KOPT-K1 (cell line): ENCODE measurements around the gene PTPRG.

Experiments
- H3K27ac ChIP-seq: fragments of 200-600 bp; sonication (generic); 2 replicates; pipeline ENCODE4 v1.5.1; 2016; ENCODE audit warnings: antibody characterized with exemption, mild to moderate bottlenecking, low read depth, low read length; ENCODE audit not compliant: poor library complexity, severe bottlenecking
- H3K36me3 ChIP-seq: fragments of 200-600 bp; sonication (generic); 2 replicates; pipeline ENCODE4 v1.5.1; 2017; ENCODE audit warnings: antibody characterized with exemption, mild to moderate bottlenecking, low read length, moderate library complexity; ENCODE audit not compliant: insufficient read depth
- H3K9me3 ChIP-seq: fragments of 200-600 bp; sonication (generic); 2 replicates; pipeline ENCODE4 v1.5.1; 2017; ENCODE audit warnings: antibody characterized with exemption, low read length, mild to moderate bottlenecking; ENCODE audit not compliant: insufficient read depth, poor library complexity, severe bottlenecking

The PTPRG gene

DNA sequence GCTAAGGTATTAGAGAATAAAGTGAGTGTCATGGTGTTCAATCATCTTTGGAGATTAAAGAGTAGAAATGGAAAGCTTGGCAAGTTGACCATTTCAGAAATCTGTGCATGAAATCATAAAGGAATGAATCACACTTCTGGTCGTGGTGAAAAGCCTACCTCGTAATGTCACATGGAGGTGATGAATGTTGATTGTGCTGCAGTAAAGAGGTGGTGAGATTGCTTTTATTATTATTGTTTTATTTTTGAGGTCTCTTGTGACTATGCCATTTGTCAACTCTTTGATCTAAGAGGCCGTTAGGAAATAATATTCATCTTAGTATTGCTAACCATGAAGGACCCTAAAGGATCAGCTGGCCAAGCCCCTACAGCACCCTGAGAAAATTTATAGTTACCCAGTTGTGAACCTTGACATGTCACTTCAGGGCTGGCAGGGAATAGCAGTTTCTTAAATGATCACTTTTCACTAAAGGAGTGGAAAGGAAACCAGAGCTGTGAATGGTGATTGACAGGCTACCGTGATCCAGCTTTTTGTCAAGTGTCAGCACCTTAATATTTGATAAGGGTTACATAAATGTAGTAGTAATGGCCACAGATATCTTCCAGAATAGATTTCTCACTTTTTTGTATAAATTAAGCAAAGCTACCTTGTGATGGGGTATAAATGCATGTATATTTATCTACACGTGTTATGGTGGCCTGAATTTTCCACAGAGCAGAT lies 203.9 kb downstream of the PTPRG start:
- Histone ChIP-seq H3K36me3 (no peaks in the 10 kb centered on the region), H3K27ac (no peak overlapping the region), H3K9me3 (no peaks in the 10 kb centered on the region)

DNA sequence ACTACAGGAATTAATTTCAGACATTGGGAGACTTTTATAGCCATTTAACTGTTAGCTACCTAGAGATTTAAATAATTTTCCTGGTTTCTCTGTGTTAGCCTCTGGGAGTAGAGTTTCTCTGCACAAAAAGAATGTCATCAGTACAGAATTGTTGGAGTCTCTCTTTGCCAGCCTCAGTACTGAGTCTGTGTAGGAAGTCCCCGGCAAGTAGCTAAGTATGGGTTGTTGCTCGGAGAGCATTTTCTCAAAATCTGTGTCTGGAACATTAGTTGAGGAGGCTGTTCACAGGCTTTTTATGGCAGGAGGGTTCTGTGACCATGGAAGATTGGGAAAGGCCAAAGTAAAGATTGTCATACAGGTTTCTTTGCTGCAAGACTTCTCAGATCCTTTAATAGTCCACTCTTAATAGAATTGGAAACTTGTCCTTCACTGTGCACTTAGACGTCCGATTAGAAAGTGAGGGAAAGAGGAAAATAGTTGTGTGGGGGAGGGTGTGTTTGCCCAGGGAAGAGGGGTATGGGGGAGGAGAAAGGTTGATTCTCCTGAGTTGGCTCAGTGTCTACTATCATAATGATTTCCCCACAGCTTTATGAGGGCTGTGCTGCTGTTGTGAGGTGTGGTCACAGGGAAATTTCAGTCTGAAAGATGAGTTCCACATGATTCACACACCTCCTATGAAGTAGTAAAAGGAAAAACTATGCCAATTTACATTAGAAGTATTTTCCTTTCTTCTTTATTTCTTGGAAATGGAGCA lies 207.1 kb downstream of the PTPRG start:
- H3K9me3 ChIP-seq: no peaks in the 10 kb centered on the region
- H3K36me3 ChIP-seq: no peaks in the 10 kb centered on the region
- no peak overlapping the region for H3K27ac ChIP-seq

DNA sequence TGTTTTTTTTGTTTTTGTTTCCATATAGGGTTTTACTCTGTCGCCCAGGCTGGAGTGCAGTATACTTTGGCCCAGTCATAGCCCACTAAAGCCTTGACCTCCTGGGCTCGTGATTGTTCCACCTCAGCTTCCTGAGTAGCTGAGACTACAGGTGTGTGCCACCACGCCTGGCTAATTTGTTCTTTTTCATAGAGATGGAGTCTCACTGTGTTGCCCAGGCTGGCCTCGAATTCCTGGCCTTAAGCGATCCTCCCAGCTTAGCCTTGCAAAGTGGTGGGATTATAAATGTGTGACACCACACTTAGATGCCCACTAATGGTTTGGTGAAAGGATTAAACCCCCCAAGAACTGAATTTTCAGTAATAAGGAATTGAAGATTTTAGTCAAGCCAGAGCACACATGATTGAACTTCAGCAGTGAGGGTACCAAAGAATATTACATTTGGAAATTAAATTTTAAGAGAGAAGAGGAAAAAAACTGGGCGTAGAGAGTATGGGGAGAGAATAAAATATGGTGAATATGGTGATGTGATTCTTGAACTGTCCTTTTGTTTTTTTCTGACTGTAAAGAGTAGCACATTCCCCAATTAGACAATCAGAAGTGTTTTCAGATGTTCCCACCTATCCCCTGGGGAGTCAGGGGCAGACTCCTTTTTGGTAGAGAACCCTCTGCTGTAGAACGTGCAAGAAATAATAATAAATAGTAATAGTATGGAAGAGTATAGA lies 208.1 kb downstream of the PTPRG start:
- no peaks in the 10 kb centered on the region for H3K9me3 ChIP-seq
- no peaks in the 10 kb centered on the region for H3K36me3 ChIP-seq

DNA sequence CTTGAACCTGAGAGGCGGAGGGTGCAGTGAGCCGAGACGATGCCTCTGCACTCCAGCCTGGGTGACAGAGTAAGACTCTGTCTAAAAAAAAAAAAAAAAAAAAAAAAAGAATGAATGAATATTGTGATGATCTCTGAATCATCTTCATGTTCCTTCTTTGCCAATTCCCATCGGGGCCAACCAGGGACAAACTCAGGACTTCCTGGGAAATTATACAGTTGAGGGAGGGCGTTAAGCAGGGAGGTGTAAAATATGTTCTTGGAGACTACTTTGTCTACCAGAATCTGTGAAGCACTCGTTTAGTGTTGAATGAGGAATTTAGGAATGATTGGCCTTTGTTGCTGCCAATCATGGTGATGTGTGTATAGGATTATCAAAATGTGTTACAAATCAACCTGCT lies 210.6 kb downstream of the PTPRG start:
- no peak overlapping the region for H3K27ac ChIP-seq
- H3K9me3 ChIP-seq: no peaks in the 10 kb centered on the region
- H3K36me3 ChIP-seq: no peaks in the 10 kb centered on the region

More for the DNA sequence above, 208.1 kb downstream of the PTPRG start:
- no peak overlapping the region for H3K27ac ChIP-seq

DNA sequence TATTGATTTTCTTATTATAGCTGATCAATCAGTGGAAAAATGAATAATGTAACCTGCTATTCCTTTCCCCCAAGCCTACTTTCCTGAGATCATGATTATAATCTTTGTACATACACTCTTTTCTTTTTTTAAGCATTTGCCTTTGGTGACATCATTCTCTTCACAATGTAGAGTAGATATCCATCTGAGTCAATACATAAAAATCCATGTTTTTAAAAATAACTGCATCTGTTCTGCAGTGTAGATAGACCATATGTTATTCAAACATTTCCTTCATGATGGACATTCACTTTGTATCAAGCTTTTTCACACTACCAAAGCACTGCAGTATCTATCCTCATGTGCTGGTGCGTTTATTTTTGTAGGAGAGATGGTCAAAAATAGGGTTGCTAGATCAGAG lies 211.1 kb downstream of the PTPRG start:
- Histone ChIP-seq H3K36me3 (no peaks in the 10 kb centered on the region), H3K9me3 (no peaks in the 10 kb centered on the region), H3K27ac (no peak overlapping the region)

DNA sequence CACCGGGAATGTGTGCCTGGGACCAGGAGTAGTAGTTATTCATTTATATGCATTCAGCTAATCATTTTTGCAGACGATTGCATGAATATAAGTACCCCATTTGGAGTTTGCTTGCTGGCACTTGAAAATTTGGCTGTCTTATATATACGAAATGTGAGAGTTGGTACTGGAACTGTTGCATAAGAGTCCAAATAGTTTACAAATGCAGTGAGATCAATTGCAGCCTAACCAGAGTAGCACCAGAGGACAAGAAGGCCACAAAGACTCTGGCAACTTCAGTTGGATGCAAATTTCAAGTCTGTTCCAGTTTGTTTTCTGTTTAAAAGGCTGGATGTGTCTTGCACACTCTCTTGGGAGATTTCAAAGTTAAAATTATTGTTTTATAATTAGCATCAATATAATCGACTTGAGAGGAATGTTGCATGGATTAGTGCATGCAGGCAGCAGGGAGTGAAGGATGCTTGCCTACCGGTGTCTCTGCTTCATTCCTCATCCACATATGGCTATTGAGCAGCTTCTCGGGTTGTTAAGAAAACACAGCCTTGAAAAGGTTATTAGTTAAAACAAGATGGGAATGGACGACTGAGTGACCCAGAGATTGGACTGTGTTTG lies 213.0 kb downstream of the PTPRG start:
- no peak overlapping the region for H3K27ac ChIP-seq
- no peaks in the 10 kb centered on the region for H3K36me3 ChIP-seq
- no peaks in the 10 kb centered on the region for H3K9me3 ChIP-seq

DNA sequence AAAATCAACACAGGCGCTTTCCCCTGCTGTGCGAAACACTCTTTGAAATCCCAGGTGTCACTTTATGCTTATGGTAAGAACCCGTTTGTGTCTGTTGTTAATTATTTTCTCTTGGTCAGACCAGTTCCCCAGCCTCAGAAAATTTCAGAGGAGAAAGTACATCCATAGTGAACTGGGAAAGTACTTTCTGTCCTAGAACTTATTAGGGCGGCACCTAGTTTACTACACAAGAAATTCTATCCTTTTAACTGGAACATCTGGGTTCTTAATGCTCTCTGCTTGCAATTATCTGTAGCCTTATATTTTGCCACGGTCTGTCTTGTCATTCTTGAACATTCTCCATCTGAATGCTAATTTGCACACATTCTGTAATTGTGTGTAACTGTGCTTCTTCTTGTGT lies 215.0 kb downstream of the PTPRG start:
- no peaks in the 10 kb centered on the region for H3K9me3 ChIP-seq

DNA sequence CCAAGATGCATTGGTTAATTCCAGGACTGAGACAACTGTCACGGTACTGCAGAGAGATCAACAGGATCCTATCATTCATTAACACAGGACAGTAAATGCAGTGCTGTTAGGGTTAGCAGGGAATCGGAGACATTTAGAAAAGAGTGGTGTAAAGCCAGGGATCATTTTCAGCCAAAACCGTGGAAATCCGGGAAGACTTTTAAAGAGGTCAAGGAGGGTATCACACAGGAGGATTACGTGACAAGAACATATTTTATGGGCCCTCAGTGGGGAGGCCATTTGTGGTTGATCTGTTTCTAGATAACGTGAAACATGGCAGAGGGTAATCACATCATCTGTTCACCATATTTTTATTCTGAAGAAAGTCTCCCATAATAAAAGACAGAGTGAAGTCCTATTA lies 216.1 kb downstream of the PTPRG start:
- Histone ChIP-seq H3K36me3 (no peaks in the 10 kb centered on the region), H3K9me3 (no peaks in the 10 kb centered on the region), H3K27ac (no peak overlapping the region)

More for the DNA sequence above, 215.0 kb downstream of the PTPRG start:
- Histone ChIP-seq H3K27ac (no peak overlapping the region), H3K36me3 (no peaks in the 10 kb centered on the region)

DNA sequence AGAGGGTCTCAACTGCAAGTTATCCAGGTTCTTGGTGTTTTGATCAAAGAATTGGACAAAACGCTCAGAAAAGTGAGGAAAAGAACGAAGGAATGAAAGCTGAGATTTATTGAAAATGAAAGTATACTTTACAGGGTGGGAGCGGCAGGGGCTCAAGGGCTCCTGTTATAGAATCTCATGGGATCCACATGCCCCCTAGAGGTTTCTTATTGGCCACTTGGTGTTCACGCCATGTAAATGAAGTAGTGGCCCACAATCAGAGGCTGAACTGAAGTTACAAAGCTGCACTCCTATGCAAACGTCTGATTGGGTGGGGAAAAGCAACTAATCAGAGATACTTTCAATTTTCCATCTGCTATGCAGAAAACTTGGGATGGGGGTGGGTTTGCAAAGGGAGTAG lies 216.7 kb downstream of the PTPRG start:
- H3K9me3 ChIP-seq: no peaks in the 10 kb centered on the region
- no peaks in the 10 kb centered on the region for H3K36me3 ChIP-seq
- no peak overlapping the region for H3K27ac ChIP-seq

DNA sequence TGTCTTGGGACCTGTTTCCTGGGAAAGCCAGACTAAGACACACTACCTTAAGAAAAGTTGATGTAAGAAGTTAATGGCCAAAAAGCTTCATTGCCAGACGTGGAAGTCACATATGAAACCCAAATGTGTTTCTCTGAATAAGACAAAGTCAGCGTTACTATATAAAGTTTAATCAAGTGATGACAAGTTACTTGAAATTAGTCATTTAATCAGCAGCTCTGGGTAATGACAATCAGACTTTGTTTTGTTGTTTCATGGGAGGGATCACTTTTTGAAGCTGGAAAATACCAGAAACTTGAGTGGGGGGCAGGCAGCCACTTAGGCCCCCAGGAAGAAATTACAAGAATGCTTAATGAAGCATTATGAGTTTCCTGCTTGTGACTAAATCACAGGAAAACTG lies 218.6 kb downstream of the PTPRG start:
- Histone ChIP-seq H3K27ac (no peak overlapping the region), H3K36me3 (no peaks in the 10 kb centered on the region)

DNA sequence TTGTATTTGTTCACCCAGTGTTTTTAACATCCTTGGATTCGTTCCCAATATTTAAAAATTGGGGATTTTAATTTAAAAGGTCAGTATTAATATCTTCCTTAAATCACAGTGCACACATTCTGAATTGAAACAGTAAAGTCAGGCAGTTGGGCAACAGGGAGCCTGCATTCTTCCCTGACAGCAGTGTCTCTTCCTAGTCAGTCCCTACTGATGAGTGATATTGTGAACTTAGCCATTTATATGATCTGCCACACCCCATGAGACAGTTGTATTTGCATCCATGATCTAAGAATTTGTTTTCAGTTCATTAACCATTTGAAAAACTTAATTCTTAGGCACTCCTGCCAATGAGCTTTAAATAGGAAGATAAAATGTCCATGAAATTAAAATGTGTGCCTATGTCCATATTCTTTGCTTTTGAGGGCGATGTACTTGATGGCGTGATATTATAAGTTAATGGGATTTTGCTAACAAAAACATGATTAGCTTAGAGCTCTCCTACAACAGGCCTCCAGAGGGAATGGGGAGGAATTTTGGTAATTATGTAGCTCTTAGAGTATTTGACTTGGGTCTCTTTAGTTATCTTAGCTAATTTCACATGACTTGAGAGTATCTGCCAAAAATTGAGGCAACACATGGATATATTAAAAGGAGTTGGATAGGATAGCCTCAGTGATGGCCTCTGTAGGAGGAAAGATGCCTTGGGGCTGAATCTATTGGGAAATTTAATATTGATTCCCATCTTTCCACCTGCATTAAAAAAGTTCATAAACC lies 219.3 kb downstream of the PTPRG start:
- Histone ChIP-seq H3K36me3 (no peaks in the 10 kb centered on the region), H3K27ac (no peak overlapping the region), H3K9me3 (no peaks in the 10 kb centered on the region)

More for the DNA sequence above, 218.6 kb downstream of the PTPRG start:
- H3K9me3 ChIP-seq: no peaks in the 10 kb centered on the region

DNA sequence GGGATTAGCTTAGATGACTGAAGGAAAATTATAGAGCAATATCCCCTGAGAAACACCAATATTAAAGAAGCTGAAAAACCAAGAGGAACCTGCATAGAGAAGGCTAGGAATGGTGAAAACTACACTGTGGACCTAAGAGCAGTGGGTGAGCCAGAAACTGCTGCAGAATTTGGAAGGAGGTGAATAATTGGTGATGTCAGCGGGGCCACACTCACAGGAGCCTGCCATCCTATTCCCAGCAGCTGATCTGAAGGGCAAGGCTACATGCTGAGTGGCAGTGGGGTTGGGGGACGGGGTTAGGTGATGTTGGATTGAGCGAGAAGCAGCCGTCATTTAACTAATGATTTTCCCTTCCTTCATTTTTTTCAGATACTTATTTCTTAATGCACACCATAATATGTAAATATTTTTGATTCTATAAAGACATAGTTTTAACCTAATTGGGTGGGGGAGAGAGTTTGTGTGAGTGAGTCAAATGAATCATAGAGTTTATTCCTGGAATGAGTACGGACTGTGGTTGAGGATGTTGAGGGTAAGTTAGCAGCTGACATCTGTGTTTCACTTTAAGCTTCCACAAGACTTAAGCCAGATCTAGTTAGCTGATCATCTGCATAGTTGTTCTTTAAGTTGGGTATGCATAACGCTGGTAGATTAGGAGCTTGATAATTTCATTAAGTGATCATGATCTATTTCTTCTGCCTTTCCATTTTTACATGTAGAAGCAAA lies 222.8 kb downstream of the PTPRG start:
- no peaks in the 10 kb centered on the region for H3K36me3 ChIP-seq
- H3K27ac ChIP-seq: no peak overlapping the region
- H3K9me3 ChIP-seq: no peaks in the 10 kb centered on the region

DNA sequence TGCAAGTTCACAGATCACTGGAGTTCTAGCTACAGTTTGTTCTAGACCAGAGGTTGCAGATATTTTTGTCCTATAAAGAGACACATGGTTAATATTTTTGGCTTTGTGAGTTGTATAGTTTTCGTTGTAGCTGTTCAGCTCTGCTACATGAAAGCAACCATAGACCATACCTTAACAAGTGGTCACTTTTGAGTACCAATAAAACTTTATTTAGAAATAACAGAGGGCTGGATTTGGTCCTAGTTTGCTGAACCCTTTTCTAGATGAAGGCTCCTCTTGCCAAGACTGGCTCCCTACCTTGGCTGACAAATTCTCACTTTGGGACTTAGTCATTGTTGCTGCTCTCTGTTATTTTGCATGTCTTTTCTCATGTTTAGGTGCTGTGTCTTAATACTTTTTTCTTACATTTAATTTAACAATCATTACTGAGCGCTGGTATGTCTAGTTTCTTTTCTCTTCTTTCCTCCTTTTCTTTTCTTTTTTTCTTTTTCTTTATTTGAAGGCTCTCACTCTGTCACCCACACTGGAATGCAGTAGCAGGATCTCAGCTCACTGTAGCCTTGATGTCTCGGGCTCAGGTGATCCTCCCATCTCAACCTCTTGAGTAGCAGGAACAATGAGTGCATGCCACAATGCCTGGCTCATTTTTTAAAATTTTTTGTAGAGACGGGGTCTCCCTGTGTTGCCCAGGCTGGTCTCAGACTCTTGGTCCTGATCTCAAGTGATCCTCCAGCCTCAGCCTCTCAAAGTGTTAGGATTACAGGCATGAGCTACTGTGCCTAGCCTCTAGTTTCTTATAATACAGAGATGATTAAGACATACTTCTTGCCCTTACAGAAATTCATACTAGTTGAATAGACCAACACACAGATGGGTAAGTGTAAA lies 227.5 kb downstream of the PTPRG start:
- Histone ChIP-seq H3K9me3 (no peaks in the 10 kb centered on the region), H3K27ac (no peak overlapping the region), H3K36me3 (no peaks in the 10 kb centered on the region)
